GM21619 (cell line): Measurements from ENCODE around the gene BFSP1.
A peak's percentile ranks its signal among the peaks of the same experiment; 100 is the strongest.

ENCODE experiments used
- ATAC-seq: cut with Tn5 transposase; IDR thresholded peaks from one replicate; pipeline ENCODE4 v1.9.1; 2021; ENCODE audit not compliant: unreplicated experiment

The BFSP1 gene

GRCh38 chr20:17530716-17531664 lies at the start of gene BFSP1:
Gene BFSP1 (minus strand): TSS chr20:17531379. CDS start chr20:17531329, 50 bp downstream.
- ATAC-seq = no peak

GRCh38 chr20:17580895-17581294 lies 49.7 kb upstream of the BFSP1 start:
- no peak for ATAC-seq

- ATAC-seq = no peak
Measured at GRCh38 chr20:17579369-17580039, 48.3 kb upstream of the BFSP1 start.

- ATAC-seq = no peak
Measured at GRCh38 chr20:17576215-17576614, 45.0 kb upstream of the BFSP1 start.

- ATAC-seq = no peak
Measured at GRCh38 chr20:17573463-17573862, 42.3 kb upstream of the BFSP1 start.

- no peak for ATAC-seq
Measured at GRCh38 chr20:17572034-17572638, 41.0 kb upstream of the BFSP1 start.

- no peak for ATAC-seq
Measured at GRCh38 chr20:17571153-17571527, 40.0 kb upstream of the BFSP1 start.

GRCh38 chr20:17570347-17571152 lies 39.4 kb upstream of the BFSP1 start:
- peak; percentile 42 for ATAC-seq

GRCh38 chr20:17569616-17570346 lies 38.6 kb upstream of the BFSP1 start, which contains the start of gene DSTN:
Gene DSTN (plus strand): TSS chr20:17570075. CDS start chr20:17570209, 134 bp downstream.
- ATAC-seq = peak; percentile 90

GRCh38 chr20:17568972-17569521 lies 37.9 kb upstream of the BFSP1 start:
- no peak for ATAC-seq

GRCh38 chr20:17568045-17568788 lies 37.0 kb upstream of the BFSP1 start:
- no peak for ATAC-seq

- ATAC-seq = no peak
Measured at GRCh38 chr20:17566345-17566744, 35.2 kb upstream of the BFSP1 start.

- ATAC-seq = no peak
Measured at GRCh38 chr20:17565169-17565845, 34.1 kb upstream of the BFSP1 start.

GRCh38 chr20:17562804-17563305 lies 31.7 kb upstream of the BFSP1 start:
- no peak for ATAC-seq

GRCh38 chr20:17560344-17561074 lies 29.3 kb upstream of the BFSP1 start:
- no peak for ATAC-seq

- no peak for ATAC-seq
Measured at GRCh38 chr20:17559338-17559737, 28.2 kb upstream of the BFSP1 start.

- ATAC-seq = no peak
Measured at GRCh38 chr20:17558941-17559304, 27.7 kb upstream of the BFSP1 start.
